Spleen (tissue), 7 donors: Measurements from ENCODE around the gene ABCA13.

Source experiments
- CTCF ChIP-seq, 11 experiments: fragments of 200-600 bp in 7 of 11; fragments of 450-650 bp in 4 of 11; sonication (generic) in 4 of 11; IDR thresholded peaks in 8 of 11; conservative IDR thresholded peaks in 3 of 11; 1 replicate in 7 of 11; 2 replicates in 4 of 11; pipeline versions ENCODE4 v1.4.0 to v1.8.0; 2016 to 2021; ENCODE audit warnings: antibody characterized with exemption in 11 of 11, inconsistent platforms in 4 of 11, mild to moderate bottlenecking in 1 of 11
- POLR2A ChIP-seq, 3 donors: fragments of 450-650 bp; IDR thresholded peaks; one replicate each; pipeline ENCODE4 v1.5.1; 2017; ENCODE audit warnings: antibody characterized with exemption in 3 of 3, mild to moderate bottlenecking in 1 of 3
- POLR2AphosphoS5 ChIP-seq, 3 donors: sonication (generic); formaldehyde crosslinking; IDR thresholded peaks; one replicate each; pipeline ENCODE4 v1.5.1; 2017; ENCODE audit warnings: antibody characterized with exemption in 3 of 3
- donor health status: DM: no; HTN: no; CAD: no; lungs with moderate emphysema.
- donor health status: DM: no; HTN: no; CAD: no.
- donor health status: DM: no; HTN: no; CAD: no.

GRCh38 chr7:48295296-48295971 lies 124.2 kb downstream of the ABCA13 start:
- TF ChIP-seq POLR2A (IDR thresholded peaks at IDR 0.05) = no peak
- no peak for TF ChIP-seq CTCF (IDR thresholded peaks at IDR 0.05 in 8 of 11, conservative IDR thresholded peaks at IDR 0.05 in 3 of 11)
- TF ChIP-seq POLR2AphosphoS5 (IDR thresholded peaks at IDR 0.05) = no peak
